IPS-NIHi7 (cell line): ENCODE measurements around the gene TSPYL1.
A peak's percentile ranks its signal among the peaks of the same experiment; 100 is the strongest.
"Not testable (repeated sequence)": the region's sequence is repeated elsewhere in the genome, so short reads cannot be mapped to it uniquely, and the experiment has no call there.

Experiments
- DNase-seq: peaks from one replicate; pipeline ENCODE4 v3.0.0; 2012; ENCODE audit warnings: mixed read lengths; ENCODE audit errors: extremely low spot score

TSPYL1 gene

DNA sequence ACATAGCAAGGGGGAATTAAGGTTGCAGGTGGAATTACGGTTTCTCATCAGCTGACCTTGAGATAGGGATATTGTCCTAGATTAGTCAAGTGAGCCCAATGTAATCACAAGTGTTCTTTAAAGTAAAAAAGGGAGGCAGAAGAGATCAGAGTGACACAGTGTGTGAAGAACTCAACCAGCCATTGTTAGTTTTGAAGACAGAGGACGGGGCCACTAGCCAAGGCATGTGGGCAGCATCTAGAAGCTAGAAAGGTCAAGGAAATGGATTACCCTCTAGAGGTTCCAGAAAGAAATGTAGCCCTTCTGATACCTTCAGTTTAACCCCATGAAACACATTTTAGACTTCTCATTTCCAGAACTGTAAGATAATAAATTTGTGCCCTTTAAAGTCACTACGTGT lies 18.5 kb upstream of the TSPYL1 start:
- DNase-seq: no peak

- no peak for DNase-seq
These were observed 12.8 kb upstream of the TSPYL1 start for GRCh38 chr6:116292553-116292952.

GRCh38 chr6:116291701-116292396 lies 12.1 kb upstream of the TSPYL1 start:
- DNase-seq: no peak

DNA sequence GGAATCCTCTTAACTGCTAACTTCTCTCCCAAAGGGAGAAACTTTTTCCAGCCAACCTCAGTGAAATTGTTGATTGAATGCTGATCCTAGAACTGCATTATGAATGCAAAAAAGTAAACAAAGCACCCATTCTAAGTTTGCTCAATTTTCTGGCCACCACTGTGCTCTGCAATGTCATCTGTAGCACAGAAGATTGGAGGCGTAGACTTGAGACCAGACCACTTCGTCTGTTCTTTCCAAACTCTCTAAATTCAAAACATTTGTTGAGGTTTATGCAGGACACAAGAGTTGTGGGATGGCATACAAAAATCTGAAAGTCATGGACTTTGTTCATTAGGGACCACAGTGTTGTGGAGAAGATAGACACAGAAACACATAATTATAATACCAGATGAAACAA lies 11.1 kb upstream of the TSPYL1 start:
- no peak for DNase-seq

GRCh38 chr6:116289876-116290275 lies 10.1 kb upstream of the TSPYL1 start:
- DNase-seq: no peak

- DNase-seq: peak; percentile 30
These were observed 8.1 kb upstream of the TSPYL1 start for GRCh38 chr6:116287689-116288282.

- no peak for DNase-seq
These were observed 7.1 kb upstream of the TSPYL1 start for GRCh38 chr6:116286773-116287358.

DNA sequence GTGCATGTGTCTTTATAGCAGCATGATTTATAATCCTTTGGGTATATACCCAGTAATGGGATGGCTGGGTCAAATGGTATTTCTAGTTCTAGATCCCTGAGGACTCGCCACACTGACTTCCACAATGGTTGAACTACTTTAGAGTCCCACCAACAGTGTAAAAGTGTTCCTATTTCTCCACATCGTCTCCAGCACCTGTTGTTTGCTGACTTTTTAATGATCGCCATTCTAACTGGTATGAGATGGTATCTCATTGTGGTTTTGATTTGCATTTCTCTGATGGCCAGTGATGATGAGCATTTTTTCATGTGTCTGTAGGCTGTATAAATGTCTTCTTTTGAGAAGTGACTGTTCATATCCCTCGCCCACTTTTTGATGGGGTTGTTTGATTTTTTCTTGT lies 5.3 kb upstream of the TSPYL1 start:
- DNase-seq: not testable (repeated sequence)

- DNase-seq: no peak
These were observed 3.5 kb upstream of the TSPYL1 start for GRCh38 chr6:116283191-116283590.

- no peak for DNase-seq
These were observed 3.0 kb upstream of the TSPYL1 start for GRCh38 chr6:116282698-116283097.

DNA sequence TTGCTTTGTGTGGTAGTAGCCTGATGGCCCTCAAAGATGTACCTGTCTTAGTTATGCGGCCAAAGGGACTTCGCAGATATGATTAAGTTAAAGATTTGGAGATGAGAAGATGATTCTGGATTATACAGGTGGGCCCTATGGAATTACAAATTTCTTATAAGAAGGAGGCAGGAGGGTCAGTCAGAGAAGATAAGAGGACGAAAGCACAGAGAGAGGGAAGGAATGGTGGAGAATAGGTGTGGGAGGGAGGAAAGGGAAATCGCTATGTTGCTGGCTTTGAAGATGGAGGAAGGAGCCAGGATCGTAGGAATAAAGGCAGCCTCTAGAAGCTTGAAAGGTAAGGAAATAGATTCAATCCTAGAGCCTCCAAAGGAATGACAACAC lies 1.2 kb upstream of the TSPYL1 start:
- DNase-seq: no peak

DNA sequence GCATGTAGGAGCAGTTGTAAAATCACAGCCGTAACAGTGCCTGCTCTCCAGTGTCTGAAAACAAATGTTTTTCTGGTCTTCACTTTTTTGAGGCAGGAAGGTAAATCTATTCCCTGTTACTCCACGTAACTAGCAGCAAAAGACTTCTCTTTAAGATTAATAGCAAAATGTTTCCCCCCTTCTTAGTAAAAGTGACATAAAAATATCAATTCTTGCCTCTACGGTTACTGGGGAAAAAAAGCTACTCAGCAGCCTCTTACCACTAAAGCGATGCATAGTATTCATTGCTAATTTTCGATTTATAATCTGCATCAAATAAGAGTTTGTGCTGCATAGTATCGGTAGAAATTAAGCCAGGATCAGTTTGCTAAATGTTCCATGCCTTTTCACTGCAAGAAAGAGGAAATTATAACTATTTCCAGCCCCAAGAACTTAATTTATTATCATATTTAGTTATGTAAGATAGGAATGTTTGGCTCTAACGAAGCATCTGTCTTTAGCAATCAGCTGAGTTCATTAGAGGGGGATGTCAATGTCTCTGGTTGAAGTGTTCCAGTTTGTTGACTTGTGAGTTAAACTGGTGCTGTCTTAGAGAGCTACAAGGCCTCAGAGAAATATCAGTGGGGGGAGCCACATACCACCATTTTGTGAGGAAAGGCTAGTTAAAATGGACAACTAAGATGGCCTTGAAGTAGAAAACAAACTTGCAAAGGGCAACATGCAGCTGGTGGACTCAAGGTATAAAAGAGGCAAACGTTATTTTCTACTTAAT lies 617 bp upstream of the TSPYL1 start:
- DNase-seq: no peak

DNA sequence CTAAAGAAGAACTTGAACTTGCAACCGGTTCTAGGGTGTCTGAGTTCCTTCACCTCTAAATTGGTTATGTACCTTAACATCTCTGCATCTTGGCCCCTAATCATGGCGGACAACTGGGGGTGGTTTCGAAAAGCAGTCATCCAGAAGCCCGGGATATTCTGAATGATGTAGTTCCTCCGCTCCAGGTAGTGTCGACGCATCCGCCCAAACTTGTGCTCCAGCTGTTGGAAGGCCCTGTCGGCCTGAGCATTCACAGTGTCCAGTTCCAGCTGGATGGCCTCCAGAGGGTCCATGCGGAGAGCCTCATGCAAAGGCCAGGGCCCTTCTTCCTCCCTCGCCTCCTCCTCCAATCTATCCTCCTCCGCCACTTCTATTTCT lies 887 bp downstream of the TSPYL1 start:
- no peak for DNase-seq

DNA sequence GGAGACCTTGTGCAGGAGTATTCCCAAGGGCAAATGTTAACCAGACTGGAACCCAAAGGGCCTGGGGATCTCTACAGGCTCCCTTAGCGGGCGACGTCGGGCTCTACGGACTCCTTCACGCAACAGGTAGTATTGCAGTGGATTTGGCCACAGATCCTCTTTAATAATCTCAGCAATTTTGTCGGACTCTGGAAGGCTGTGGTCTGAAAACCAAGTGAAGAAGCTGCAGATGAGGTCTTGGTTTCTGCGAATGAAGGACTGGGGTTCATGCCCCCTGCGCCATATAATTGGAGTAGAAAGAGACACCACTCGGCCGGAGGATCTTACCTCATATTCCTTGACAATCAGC lies 1.3 kb downstream of the TSPYL1 start:
- DNase-seq: no peak

DNA sequence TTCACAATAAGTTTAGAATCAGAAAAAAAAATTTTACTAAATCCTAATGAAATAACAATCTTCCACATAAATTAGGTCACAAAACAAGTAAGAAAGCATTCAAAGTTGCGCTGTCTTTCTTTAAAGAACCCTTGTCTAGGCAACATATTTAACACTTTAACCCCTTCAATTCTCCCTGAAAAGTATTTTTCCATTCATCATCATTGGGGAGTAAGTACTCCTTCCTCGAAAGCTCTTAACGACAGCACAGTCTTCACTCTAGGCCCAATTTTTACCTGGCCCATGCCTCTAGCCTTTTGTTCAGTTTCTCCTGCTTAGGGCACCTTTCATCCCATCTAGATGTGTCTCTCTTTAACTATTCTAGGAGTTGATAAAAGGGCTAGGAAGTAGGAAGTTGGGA lies 2.6 kb downstream of the TSPYL1 start:
- no peak for DNase-seq

DNA sequence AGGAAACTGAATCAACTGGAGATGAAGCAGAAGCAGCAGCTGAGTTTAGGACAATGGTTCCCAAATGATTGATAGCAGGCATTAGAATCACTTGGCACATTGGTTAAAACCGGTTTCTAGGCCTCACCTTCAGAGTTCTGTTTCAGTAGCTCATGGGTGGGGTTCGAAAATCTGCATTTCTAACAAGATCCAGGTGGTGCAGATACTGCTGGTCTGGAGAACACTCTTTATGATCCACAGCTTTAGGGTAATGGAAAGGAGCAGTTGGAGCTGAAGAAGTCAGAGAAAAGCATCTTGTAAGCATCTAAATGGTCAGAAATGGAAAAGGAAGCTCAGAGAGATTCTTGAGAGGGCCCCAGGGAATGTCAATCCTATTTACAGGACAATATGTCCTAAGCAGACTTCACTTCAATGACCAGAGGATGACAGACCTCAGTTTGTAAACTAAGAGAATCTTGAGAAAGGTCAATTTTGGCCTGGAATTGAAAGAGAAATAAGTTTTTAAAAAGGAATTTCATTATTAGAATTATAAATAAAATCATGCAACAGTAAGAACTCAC lies 8.5 kb downstream of the TSPYL1 start:
- DNase-seq: no peak

DNA sequence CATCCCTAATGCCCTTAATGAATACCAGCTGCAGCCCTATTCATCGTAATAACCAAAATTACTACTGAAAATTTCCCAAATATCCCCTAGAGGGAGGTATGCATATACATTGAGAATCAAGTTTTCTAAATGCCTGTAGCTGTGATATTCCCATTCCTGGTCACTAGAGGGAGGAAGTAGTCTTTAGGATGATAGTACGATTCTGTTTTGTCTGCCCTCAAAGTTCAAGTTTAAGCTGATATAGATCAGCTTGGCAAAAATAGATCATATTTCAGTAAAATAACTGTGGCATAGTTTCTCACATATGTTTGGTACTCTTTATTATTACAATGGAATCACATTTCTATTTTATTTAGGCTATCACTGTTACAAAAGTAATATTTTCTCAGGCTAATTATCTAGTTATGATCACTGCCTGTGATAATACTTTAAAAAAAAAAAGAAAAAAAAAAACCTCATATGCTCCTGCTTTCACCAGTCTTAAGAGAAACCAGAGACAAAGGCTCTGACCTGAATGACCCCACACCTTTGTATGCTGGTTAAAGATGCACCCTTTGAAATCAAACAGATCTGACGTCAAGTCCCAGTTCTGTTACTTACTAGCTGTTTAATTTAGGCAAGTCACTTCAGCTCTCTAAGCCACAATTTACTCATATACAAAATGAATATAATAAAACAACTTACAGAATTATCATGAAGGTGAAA lies 11.0 kb downstream of the TSPYL1 start:
- DNase-seq: peak; percentile 53

GRCh38 chr6:116267836-116268588 lies 11.7 kb downstream of the TSPYL1 start:
- no peak for DNase-seq

DNA sequence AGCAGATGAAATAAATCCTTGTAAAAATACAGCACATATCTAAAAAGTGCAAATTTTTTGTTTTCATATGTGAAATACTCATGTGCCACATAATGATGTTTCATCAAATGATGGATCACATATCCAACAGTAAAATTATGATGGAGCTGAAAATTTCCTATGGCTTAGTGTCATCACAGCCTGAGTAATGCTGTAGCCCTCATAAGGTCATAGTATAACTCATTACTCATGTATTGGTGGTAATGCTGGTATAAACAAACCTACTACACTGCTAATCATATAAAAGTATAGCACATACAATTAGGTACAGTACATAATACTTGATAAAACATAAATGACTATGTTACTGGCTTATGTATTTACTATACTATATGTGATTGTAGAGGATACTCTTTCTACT lies 12.9 kb downstream of the TSPYL1 start:
- no peak for DNase-seq

DNA sequence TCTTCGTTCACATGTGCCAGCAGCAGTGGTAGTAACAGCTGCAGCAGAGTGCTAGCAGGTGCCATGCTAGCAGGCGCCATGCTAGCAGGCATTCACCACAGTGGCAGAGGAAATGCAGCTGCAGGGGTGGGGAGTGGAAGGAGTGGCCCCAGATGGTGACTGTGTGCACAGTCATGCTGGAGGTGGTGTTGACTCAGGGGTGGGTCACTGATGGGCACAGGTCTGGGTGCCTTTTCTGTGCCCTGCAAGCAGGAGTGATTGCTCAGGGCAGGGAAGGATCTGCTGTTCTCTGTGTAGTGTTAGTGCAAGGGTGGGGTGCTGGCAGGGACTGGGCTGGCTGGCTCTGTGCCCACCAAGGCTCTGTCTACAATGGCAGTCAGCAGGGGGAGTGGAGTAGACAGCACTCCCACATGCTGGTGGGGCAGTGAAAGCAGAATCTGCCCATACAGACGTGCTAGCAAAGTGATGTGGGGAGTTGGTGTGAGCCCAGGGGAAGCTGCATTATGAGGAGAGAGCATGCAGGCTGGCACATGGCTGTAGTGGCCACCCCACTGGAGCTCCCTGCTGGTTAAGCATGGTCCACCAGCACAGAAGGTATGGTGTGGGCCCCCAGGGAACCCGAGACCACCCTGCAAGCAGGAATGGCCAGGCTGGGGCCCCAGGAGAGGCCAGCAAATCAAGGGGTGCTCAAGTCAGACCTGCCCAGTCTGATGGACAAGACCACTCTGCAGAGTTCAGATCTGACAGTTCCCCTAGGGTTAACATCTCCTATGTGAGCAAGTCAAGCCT lies 14.5 kb downstream of the TSPYL1 start:
- no peak for DNase-seq
